ENCODE measurements around the gene TEX264. TPM values are rescaled to one million over a fixed set of nuclear protein-coding genes. Genes with fewer than 3 reads are reported as not detected.
"Not testable (repeated sequence)": the region's sequence is repeated elsewhere in the genome, so short reads cannot be mapped to it uniquely, and the experiment has no call there.

TEX264 gene
- total RNA-seq, 5 donors from 2014 or later (not counting 1 experiment from before 2014, with no cell fraction given) = 35.9 to 51.0 (median 47.0) TPM

GRCh38 chr3:51735039-51735438 lies 64.0 kb downstream of the TEX264 start:
- Histone ChIP-seq H3K4me1 (ENCODE audit: control insufficient read depth in 1 of 2, extremely low read depth in 1 of 2, insufficient read depth in 2 of 2, low read length in 2 of 2) (peaks cover 0 to 4% of the 10 kb centered on the region in 2 experiments), H3K36me3 (ENCODE audit: control insufficient read depth in 2 of 2, extremely low read depth in 1 of 2, insufficient read depth in 1 of 2, low read length in 1 of 2) (no peaks in the 10 kb centered on the region), H3K9me3 (no peaks in the 10 kb centered on the region), H3K4me3 (ENCODE audit: control insufficient read depth in 1 of 2, extremely low read depth in 1 of 2, low read length in 1 of 2) (no peak overlapping the region), H3K27ac (ENCODE audit: low read length) (no peak overlapping the region), H3K27me3 (replicated peaks in 1 of 2; ENCODE audit: control insufficient read depth in 2 of 2, extremely low read depth in 1 of 2, insufficient read depth in 2 of 2, low read length in 1 of 2) (peaks cover 0 to 6% of the 10 kb centered on the region in 2 experiments)
- CTCF ChIA-PET = interaction anchor here in 1 of 2 donors (0.7 kb wide), 1 partner anchor 754 kb away, joined by 3 read pairs; no protein-coding TSS in a partner anchor
- no peak for DNase-seq
- WGBS (ENCODE audit: insufficient coverage) = no CpG with 5 or more reads among the region's 3 CpGs
- Mint-ChIP-seq H3K27ac (no peak overlapping the region), H3K36me3 (no peaks in the 10 kb centered on the region), H3K4me1 (peaks cover 7 to 16% (median 10%) of the 10 kb centered on the region in 3 donors), H3K9me3 (no peaks in the 10 kb centered on the region), H3K27me3 (peaks cover 5 to 29% of the 10 kb centered on the region in 2 donors), H3K4me3 (no peak overlapping the region)
- POLR2A ChIA-PET = interaction anchor here in 1 of 2 donors (0.7 kb wide), 1 partner anchor 92 kb away, joined by 3 read pairs; no protein-coding TSS in a partner anchor
- ATAC-seq (replicated peaks in 1 of 4) = no peak

DNA sequence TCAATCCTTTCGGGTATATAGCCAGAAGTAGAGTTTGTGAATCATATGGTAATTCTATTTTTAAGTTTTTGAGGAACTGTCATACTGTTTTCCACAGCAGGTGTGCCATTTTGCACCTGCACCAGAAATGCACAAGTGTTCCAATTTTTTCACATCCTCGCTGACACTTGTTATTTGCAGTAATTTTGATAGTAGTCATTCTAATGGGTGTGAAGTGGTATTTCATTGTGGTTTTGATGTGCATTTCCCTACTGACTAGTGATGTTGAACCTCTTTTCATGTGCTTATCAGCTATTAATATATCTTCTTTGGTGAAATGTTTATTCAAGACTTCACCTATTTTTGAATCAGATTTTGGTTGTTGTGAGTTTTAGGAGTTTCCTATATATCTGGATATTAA lies 64.9 kb downstream of the TEX264 start:
- Mint-ChIP-seq H3K9me3 (no peaks in the 10 kb centered on the region), H3K27ac (no peak overlapping the region), H3K27me3 (peaks cover 9 to 29% of the 10 kb centered on the region in 2 donors), H3K36me3 (no peaks in the 10 kb centered on the region), H3K4me3 (no peak overlapping the region), H3K4me1 (peaks cover 7 to 16% (median 10%) of the 10 kb centered on the region in 3 donors)
- Histone ChIP-seq H3K4me1 (ENCODE audit: control insufficient read depth in 1 of 2, extremely low read depth in 1 of 2, insufficient read depth in 2 of 2, low read length in 2 of 2) (peaks cover 0 to 4% of the 10 kb centered on the region in 2 experiments), H3K36me3 (ENCODE audit: control insufficient read depth in 2 of 2, extremely low read depth in 1 of 2, insufficient read depth in 1 of 2, low read length in 1 of 2) (no peaks in the 10 kb centered on the region), H3K27me3 (replicated peaks in 1 of 2; ENCODE audit: control insufficient read depth in 2 of 2, extremely low read depth in 1 of 2, insufficient read depth in 2 of 2, low read length in 1 of 2) (peaks cover 0 to 6% of the 10 kb centered on the region in 2 experiments), H3K9me3 (no peaks in the 10 kb centered on the region), H3K4me3 (ENCODE audit: control insufficient read depth in 1 of 2, extremely low read depth in 1 of 2, low read length in 1 of 2) (no peak overlapping the region), H3K27ac (ENCODE audit: low read length) (no peak overlapping the region)
- DNase-seq (no peak), ATAC-seq (replicated peaks in 1 of 4) (no peak)
- WGBS (ENCODE audit: insufficient coverage) = no CpG with 5 or more reads among the region's 2 CpGs
- POLR2A ChIA-PET = interaction anchor here in 1 of 2 donors (0.7 kb wide), 1 partner anchor 93 kb away, joined by 3 read pairs; no protein-coding TSS in a partner anchor
- CTCF ChIA-PET = no interaction called here

GRCh38 chr3:51739110-51739509 lies 68.1 kb downstream of the TEX264 start:
- H3K4me3 Mint-ChIP-seq = no peak overlapping the region
- H3K27ac Mint-ChIP-seq = no peak overlapping the region
- no peaks in the 10 kb centered on the region for H3K9me3 Mint-ChIP-seq
- H3K4me1 ChIP-seq (ENCODE audit: control insufficient read depth in 1 of 2, extremely low read depth in 1 of 2, insufficient read depth in 2 of 2, low read length in 2 of 2) = peaks cover 0 to 4% of the 10 kb centered on the region in 2 experiments
- ATAC-seq (replicated peaks in 1 of 4) (no peak), DNase-seq (no peak)
- POLR2A ChIA-PET = no interaction called here
- peaks cover 9 to 31% of the 10 kb centered on the region in 2 donors for H3K27me3 Mint-ChIP-seq
- H3K27me3 ChIP-seq (replicated peaks in 1 of 2; ENCODE audit: control insufficient read depth in 2 of 2, extremely low read depth in 1 of 2, insufficient read depth in 2 of 2, low read length in 1 of 2) = peaks cover 0 to 6% of the 10 kb centered on the region in 2 experiments
- H3K36me3 Mint-ChIP-seq = no peaks in the 10 kb centered on the region
- CTCF ChIA-PET = no interaction called here
- H3K4me3 ChIP-seq (ENCODE audit: control insufficient read depth in 1 of 2, extremely low read depth in 1 of 2, low read length in 1 of 2) = no peak overlapping the region
- no peaks in the 10 kb centered on the region for H3K36me3 ChIP-seq (ENCODE audit: control insufficient read depth in 2 of 2, extremely low read depth in 1 of 2, insufficient read depth in 1 of 2, low read length in 1 of 2)
- H3K4me1 Mint-ChIP-seq = peaks cover 7 to 15% (median 10%) of the 10 kb centered on the region in 3 donors
- H3K27ac ChIP-seq (ENCODE audit: low read length) = no peak overlapping the region
- no CpG with 5 or more reads among the region's 4 CpGs for WGBS (ENCODE audit: insufficient coverage)
- no peaks in the 10 kb centered on the region for H3K9me3 ChIP-seq

DNA sequence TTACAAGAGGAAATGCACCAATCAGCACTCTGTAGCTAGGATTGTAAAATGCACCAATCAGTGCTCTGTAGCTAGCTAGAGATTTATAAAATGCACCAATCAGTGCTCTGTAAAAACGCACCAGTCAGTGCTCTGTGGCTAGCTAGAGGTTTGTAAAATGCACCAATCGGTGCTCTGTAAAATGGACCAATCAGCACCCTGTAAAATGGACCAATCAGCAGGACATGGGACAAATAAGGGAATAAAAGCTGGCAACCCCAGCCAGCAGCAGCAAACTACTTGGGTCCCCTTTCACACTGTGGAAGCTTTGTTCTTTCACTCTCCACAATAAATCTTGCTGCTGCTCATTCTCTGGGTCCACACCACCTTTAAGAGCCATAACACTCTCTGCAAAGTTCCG lies 71.3 kb downstream of the TEX264 start:
- H3K36me3 ChIP-seq (ENCODE audit: control insufficient read depth in 2 of 2, extremely low read depth in 1 of 2, insufficient read depth in 1 of 2, low read length in 1 of 2); H3K27ac Mint-ChIP-seq; POLR2A ChIA-PET; H3K4me3 Mint-ChIP-seq; H3K36me3 Mint-ChIP-seq; H3K9me3 Mint-ChIP-seq; H3K4me1 Mint-ChIP-seq; DNase-seq; H3K9me3 ChIP-seq; H3K27me3 ChIP-seq (replicated peaks in 1 of 2; ENCODE audit: control insufficient read depth in 2 of 2, extremely low read depth in 1 of 2, insufficient read depth in 2 of 2, low read length in 1 of 2); H3K27ac ChIP-seq (ENCODE audit: low read length); CTCF ChIA-PET; H3K4me3 ChIP-seq (ENCODE audit: control insufficient read depth in 1 of 2, extremely low read depth in 1 of 2, low read length in 1 of 2); ATAC-seq (replicated peaks in 1 of 4); H3K4me1 ChIP-seq (ENCODE audit: control insufficient read depth in 1 of 2, extremely low read depth in 1 of 2, insufficient read depth in 2 of 2, low read length in 2 of 2): not testable (repeated sequence)
- H3K27me3 Mint-ChIP-seq = peaks cover 7 to 18% of the 10 kb centered on the region in 2 donors
- whole genome bisulfite sequencing (ENCODE audit: insufficient coverage) = 100% methylated on average over 3 of the region's 3 CpGs

DNA sequence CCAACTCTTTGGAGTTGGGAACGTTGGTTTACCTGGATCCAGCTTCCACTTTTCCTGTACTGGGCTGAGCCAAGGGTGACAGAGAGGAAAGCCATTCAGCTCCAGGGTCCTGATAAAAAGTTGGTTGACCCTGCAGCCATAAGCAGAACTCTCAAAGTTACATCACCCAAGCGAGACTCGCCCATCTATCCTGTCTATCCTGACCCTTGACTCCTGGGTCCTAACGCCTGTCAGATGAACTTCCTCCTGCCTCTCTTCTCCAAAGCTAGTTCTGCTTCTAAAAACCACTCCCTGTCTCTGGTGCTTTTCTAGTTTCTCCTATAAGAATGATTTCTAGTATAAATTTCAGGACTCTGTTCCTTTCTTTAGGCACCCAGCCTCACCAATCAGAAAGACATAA lies 71.9 kb downstream of the TEX264 start:
- H3K27me3 ChIP-seq (replicated peaks in 1 of 2; ENCODE audit: control insufficient read depth in 2 of 2, extremely low read depth in 1 of 2, insufficient read depth in 2 of 2, low read length in 1 of 2); CTCF ChIA-PET; H3K36me3 ChIP-seq (ENCODE audit: control insufficient read depth in 2 of 2, extremely low read depth in 1 of 2, insufficient read depth in 1 of 2, low read length in 1 of 2); H3K4me3 Mint-ChIP-seq; H3K4me1 Mint-ChIP-seq; POLR2A ChIA-PET; H3K9me3 ChIP-seq; H3K4me1 ChIP-seq (ENCODE audit: control insufficient read depth in 1 of 2, extremely low read depth in 1 of 2, insufficient read depth in 2 of 2, low read length in 2 of 2); DNase-seq; ATAC-seq (replicated peaks in 1 of 4); H3K36me3 Mint-ChIP-seq; H3K27ac Mint-ChIP-seq; H3K27ac ChIP-seq (ENCODE audit: low read length); H3K9me3 Mint-ChIP-seq; H3K4me3 ChIP-seq (ENCODE audit: control insufficient read depth in 1 of 2, extremely low read depth in 1 of 2, low read length in 1 of 2): not testable (repeated sequence)
- H3K27me3 Mint-ChIP-seq = peaks cover 3 to 12% of the 10 kb centered on the region in 2 donors
- no CpG with 5 or more reads among the region's 4 CpGs for WGBS (ENCODE audit: insufficient coverage)

DNA sequence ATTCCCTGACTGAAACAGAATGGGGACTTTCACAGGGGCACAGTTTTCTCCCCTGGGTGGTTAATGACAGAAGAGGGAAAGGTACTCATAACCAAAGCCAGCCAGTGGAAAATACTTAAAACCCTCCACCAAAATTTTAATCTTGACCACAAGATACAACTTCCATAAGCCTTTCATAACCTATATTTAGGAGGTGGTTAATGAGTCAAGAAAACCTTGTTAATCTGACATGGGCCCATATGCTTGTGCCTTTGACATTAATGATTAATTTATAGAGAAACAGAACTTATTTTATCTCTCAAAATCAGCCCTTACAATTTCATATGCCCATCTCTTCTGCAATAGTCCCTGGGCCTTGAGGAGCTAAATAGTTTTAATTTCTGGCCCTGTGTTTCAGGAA lies 76.8 kb downstream of the TEX264 start:
- ATAC-seq (replicated peaks in 1 of 4) (no peak), DNase-seq (no peak)
- Histone ChIP-seq H3K4me3 (ENCODE audit: control insufficient read depth in 1 of 2, extremely low read depth in 1 of 2, low read length in 1 of 2) (no peak overlapping the region), H3K36me3 (ENCODE audit: control insufficient read depth in 2 of 2, extremely low read depth in 1 of 2, insufficient read depth in 1 of 2, low read length in 1 of 2) (no peaks in the 10 kb centered on the region), H3K27ac (ENCODE audit: low read length) (no peak overlapping the region), H3K9me3 (no peaks in the 10 kb centered on the region), H3K27me3 (replicated peaks in 1 of 2; ENCODE audit: control insufficient read depth in 2 of 2, extremely low read depth in 1 of 2, insufficient read depth in 2 of 2, low read length in 1 of 2) (no peaks in the 10 kb centered on the region), H3K4me1 (ENCODE audit: control insufficient read depth in 1 of 2, extremely low read depth in 1 of 2, insufficient read depth in 2 of 2, low read length in 2 of 2) (no peaks in the 10 kb centered on the region)
- Mint-ChIP-seq H3K27me3 (no peaks in the 10 kb centered on the region), H3K4me1 (peaks cover 7 to 12% (median 9%) of the 10 kb centered on the region in 3 donors), H3K9me3 (no peaks in the 10 kb centered on the region), H3K4me3 (no peak overlapping the region), H3K27ac (no peak overlapping the region), H3K36me3 (no peaks in the 10 kb centered on the region)
- ChIA-PET CTCF (no interaction called here), POLR2A (no interaction called here)

DNA sequence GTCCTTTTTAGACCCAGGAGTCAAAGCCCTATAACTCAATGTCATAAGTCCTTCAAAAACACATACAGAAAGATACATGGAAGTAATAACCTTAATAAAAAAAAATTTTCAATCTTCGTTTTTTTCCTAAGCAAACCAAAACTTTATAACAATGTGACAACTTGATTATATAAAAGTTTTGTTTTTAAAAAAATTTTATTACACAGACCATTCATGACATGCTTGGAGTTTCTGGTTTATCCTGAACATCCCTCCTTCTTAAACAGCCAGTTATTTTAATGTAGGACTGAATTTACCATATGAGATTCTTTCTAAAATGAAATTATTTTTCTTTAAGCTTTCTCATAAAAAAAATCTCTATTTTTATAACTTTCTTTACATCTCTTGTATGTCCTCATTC lies 77.3 kb downstream of the TEX264 start:
- DNase-seq = no peak
- Histone ChIP-seq H3K36me3 (ENCODE audit: control insufficient read depth in 2 of 2, extremely low read depth in 1 of 2, insufficient read depth in 1 of 2, low read length in 1 of 2) (no peaks in the 10 kb centered on the region), H3K9me3 (no peaks in the 10 kb centered on the region), H3K27ac (ENCODE audit: low read length) (no peak overlapping the region), H3K4me1 (ENCODE audit: control insufficient read depth in 1 of 2, extremely low read depth in 1 of 2, insufficient read depth in 2 of 2, low read length in 2 of 2) (no peaks in the 10 kb centered on the region), H3K27me3 (replicated peaks in 1 of 2; ENCODE audit: control insufficient read depth in 2 of 2, extremely low read depth in 1 of 2, insufficient read depth in 2 of 2, low read length in 1 of 2) (no peaks in the 10 kb centered on the region), H3K4me3 (ENCODE audit: control insufficient read depth in 1 of 2, extremely low read depth in 1 of 2, low read length in 1 of 2) (no peak overlapping the region)
- ChIA-PET POLR2A (no interaction called here), CTCF (interaction anchor here in 1 of 2 donors (0.6 kb wide), 1 partner anchor 22 kb away, joined by 3 read pairs; no protein-coding TSS in a partner anchor)
- ATAC-seq (replicated peaks in 1 of 4) = no peak
- Mint-ChIP-seq H3K9me3 (no peaks in the 10 kb centered on the region), H3K36me3 (no peaks in the 10 kb centered on the region), H3K4me1 (peaks cover 7 to 9% (median 9%) of the 10 kb centered on the region in 3 donors), H3K27ac (no peak overlapping the region), H3K27me3 (no peaks in the 10 kb centered on the region), H3K4me3 (no peak overlapping the region)
- WGBS (ENCODE audit: insufficient coverage) = no CpG with 5 or more reads among the region's 1 CpG

Measured in T-cell (primary cell).